Heart left ventricle (tissue), 13 donors: ENCODE measurements around the gene RBM18.

Experiments used
- POLR2A ChIP-seq, 2 donors: fragments of 450-650 bp; IDR thresholded peaks; one replicate each; pipeline ENCODE4 v1.6.1; 2017; ENCODE audit warnings: antibody characterized with exemption in 2 of 2, mild to moderate bottlenecking in 2 of 2, moderate library complexity in 2 of 2
- TF ChIP-seq, protein P1 (sequence below), 12 donors: fragments of 200-600 bp; sonication (generic) in 4 of 12; IDR thresholded peaks; one replicate each; pipeline versions ENCODE4 v1.5.0 to v1.8.0; 2018 to 2022; ENCODE audit warnings: antibody characterized with exemption in 12 of 12, mild to moderate bottlenecking in 5 of 12
- donor health status: ischemic (EF 13 %, LVEDD 7.1; RV severe dilation, severe dysfunction).
- donor health status: DM: no; HTN: yes; CAD: no.
- donor health status: DM: no; HTN: no; CAD: no.
- donor health status: ischemic (EF 25% LVEDD 6.9; RV normal size, moderate dysfunction).
- donor health status: ischemic (EF 25% LVEDD 5.7; RV mildly dilated, moderate dysfunction).
- donor health status: ischemic (EF 35%, LVEDD 5.7; RV mildly dilated, moderate dysfunction).
- donor health status: nonischemic (EF 11% LVEDD 7.7; RV severe dilation, severe dysfunction).
- donor health status: DM: yes; HTN: yes; CAD: no.
- donor health status: PGD.
- donor health status: ischemic (EF 29% LVEDD 5.4; RV normal size, mild dysfunction).
- donor health status: nonischemic (EF 23%, LVEDD 6.1; RV moderate dilation, normal function).

DNA sequence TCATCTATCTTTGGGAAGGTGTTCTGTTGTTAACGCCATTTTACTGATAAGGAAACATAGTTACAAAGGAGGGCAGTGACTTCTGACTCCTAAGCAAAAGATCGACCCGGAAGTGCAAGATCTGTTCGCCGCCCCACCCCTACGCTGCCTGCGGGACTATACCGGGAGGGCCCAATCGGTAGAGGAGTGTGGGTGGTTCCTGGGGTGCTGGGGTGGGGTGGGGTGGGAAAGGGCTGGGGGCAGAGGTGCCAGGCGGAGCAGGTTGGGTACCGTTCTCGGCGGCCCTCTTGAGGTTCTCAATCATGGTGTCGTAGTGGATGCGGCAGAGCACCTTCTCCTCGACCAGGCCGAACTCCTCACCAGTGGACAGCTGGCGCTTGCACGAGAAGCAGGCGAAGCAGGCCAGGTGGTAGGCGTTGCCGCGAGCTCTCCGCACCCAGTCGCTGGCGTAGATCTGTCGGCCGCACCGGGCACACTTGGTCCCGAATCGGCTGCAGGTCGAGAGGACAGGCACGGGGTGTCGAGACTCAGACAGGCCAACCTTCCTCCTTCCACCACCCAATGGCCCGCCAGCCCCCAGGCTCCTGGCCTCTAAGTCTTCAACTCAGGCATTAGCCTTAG is 47.7 kb downstream of the RBM18 start:
- TF ChIP-seq, protein P1, sequence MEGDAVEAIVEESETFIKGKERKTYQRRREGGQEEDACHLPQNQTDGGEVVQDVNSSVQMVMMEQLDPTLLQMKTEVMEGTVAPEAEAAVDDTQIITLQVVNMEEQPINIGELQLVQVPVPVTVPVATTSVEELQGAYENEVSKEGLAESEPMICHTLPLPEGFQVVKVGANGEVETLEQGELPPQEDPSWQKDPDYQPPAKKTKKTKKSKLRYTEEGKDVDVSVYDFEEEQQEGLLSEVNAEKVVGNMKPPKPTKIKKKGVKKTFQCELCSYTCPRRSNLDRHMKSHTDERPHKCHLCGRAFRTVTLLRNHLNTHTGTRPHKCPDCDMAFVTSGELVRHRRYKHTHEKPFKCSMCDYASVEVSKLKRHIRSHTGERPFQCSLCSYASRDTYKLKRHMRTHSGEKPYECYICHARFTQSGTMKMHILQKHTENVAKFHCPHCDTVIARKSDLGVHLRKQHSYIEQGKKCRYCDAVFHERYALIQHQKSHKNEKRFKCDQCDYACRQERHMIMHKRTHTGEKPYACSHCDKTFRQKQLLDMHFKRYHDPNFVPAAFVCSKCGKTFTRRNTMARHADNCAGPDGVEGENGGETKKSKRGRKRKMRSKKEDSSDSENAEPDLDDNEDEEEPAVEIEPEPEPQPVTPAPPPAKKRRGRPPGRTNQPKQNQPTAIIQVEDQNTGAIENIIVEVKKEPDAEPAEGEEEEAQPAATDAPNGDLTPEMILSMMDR (IDR thresholded peaks at IDR 0.05): no peak
- TF ChIP-seq POLR2A (IDR thresholded peaks at IDR 0.05): no peak
